Measurements from ENCODE around the gene PPIF.

Gene PPIF

GRCh38 chr10:79367426-79368189 lies 20.3 kb downstream of the PPIF start:
- no peak for DNase-seq (ENCODE audit: low read depth in 1 of 2, low spot score in 1 of 2)
- H3K4me3 ChIP-seq (replicated peaks; ENCODE audit: insufficient read depth, low read length): no peak overlapping the region
- no peak overlapping the region for H3K27ac ChIP-seq (replicated peaks)
- no peaks in the 10 kb centered on the region for H3K27me3 ChIP-seq (ENCODE audit: insufficient read depth, poor library complexity, severe bottlenecking)
- no peak for TF ChIP-seq REST (IDR thresholded peaks at IDR 0.05; ENCODE audit: insufficient replicate concordance, low read depth)
- no peak for TF ChIP-seq POLR2AphosphoS5 (IDR thresholded peaks at IDR 0.05; ENCODE audit: low read depth)
- TF ChIP-seq GABPA (IDR thresholded peaks at IDR 0.05; ENCODE audit: low read depth): no peak
- no peak for TF ChIP-seq SPI1 (IDR thresholded peaks at IDR 0.05; ENCODE audit: borderline replicate concordance, low read depth)
- TF ChIP-seq CTCF (IDR thresholded peaks at IDR 0.05; ENCODE audit: insufficient read depth, low read length): no peak

GRCh38 chr10:79372871-79373270 lies 25.6 kb downstream of the PPIF start:
- no peak for DNase-seq (ENCODE audit: low read depth in 1 of 2, low spot score in 1 of 2)
- H3K27me3 ChIP-seq (ENCODE audit: insufficient read depth, poor library complexity, severe bottlenecking): no peaks in the 10 kb centered on the region
- H3K4me3 ChIP-seq (replicated peaks; ENCODE audit: insufficient read depth, low read length): no peak overlapping the region
- H3K27ac ChIP-seq (replicated peaks): no peak overlapping the region
- TF ChIP-seq SPI1 (IDR thresholded peaks at IDR 0.05; ENCODE audit: borderline replicate concordance, low read depth) (no peak), CTCF (IDR thresholded peaks at IDR 0.05; ENCODE audit: insufficient read depth, low read length) (no peak), REST (IDR thresholded peaks at IDR 0.05; ENCODE audit: insufficient replicate concordance, low read depth) (no peak), GABPA (IDR thresholded peaks at IDR 0.05; ENCODE audit: low read depth) (no peak), POLR2AphosphoS5 (IDR thresholded peaks at IDR 0.05; ENCODE audit: low read depth) (no peak)

- DNase-seq (ENCODE audit: low read depth in 1 of 2, low spot score in 1 of 2): peak in 1 of 2 experiments; percentile 71
- Histone ChIP-seq H3K27me3 (ENCODE audit: insufficient read depth, poor library complexity, severe bottlenecking) (no peaks in the 10 kb centered on the region), H3K27ac (replicated peaks) (no peak overlapping the region), H3K4me3 (replicated peaks; ENCODE audit: insufficient read depth, low read length) (no peak overlapping the region)
- TF ChIP-seq SPI1 (IDR thresholded peaks at IDR 0.05; ENCODE audit: borderline replicate concordance, low read depth): no peak
- peak; percentile 83 for TF ChIP-seq CTCF (IDR thresholded peaks at IDR 0.05; ENCODE audit: insufficient read depth, low read length)
- TF ChIP-seq REST (IDR thresholded peaks at IDR 0.05; ENCODE audit: insufficient replicate concordance, low read depth): no peak
Measured at GRCh38 chr10:79374312-79375191, 27.3 kb downstream of the PPIF start.

Measured in HL-60 (cell line).